Small intestine (tissue), 7 donors: Measurements from ENCODE around the gene EMSY. TPM values are rescaled to one million over a fixed set of nuclear protein-coding genes. Genes with fewer than 3 reads are reported as not detected.

ENCODE experiments used
- DNase-seq, 2 donors: peaks; one replicate each; pipeline versions ENCODE4 v3.0.0 to v3.0.0-alpha.2; 2013
- FAIRE-seq: peaks from 2 replicates; lab custom pipeline; 2012; peaks lifted over from hg19 to GRCh38; lab: Jason Lieb, UNC
- H3K27ac ChIP-seq, 3 donors: one replicate each; pipeline ENCODE4 v1.5.1; 2013; ENCODE audit warnings: low read length in 2 of 3, mild to moderate bottlenecking in 2 of 3, control low read depth in 1 of 3, inconsistent platforms in 1 of 3, low read depth in 1 of 3, moderate library complexity in 1 of 3
- H3K27me3 ChIP-seq, 3 donors: one replicate each; pipeline ENCODE4 v1.6.1; 2013; ENCODE audit warnings: low read length in 3 of 3, inconsistent platforms in 1 of 3; ENCODE audit not compliant: control insufficient read depth in 3 of 3, insufficient read depth in 3 of 3
- H3K36me3 ChIP-seq, 3 donors: one replicate each; pipeline ENCODE4 v1.6.1; 2013; ENCODE audit warnings: low read length in 3 of 3, inconsistent platforms in 1 of 3, low read depth in 1 of 3, mild to moderate bottlenecking in 1 of 3, moderate library complexity in 1 of 3; ENCODE audit not compliant: control insufficient read depth in 3 of 3, insufficient read depth in 2 of 3
- H3K4me1 ChIP-seq, 3 donors: one replicate each; pipeline ENCODE4 v1.6.1; 2013; ENCODE audit warnings: low read length in 2 of 3, inconsistent platforms in 1 of 3, low read depth in 1 of 3, mild to moderate bottlenecking in 1 of 3, moderate library complexity in 1 of 3; ENCODE audit not compliant: control insufficient read depth in 3 of 3, insufficient read depth in 2 of 3
- H3K4me3 ChIP-seq, 3 donors: one replicate each; pipeline ENCODE4 v1.5.1; 2013; ENCODE audit warnings: low read length in 3 of 3, control low read depth in 1 of 3, inconsistent platforms in 1 of 3, low read depth in 1 of 3, mild to moderate bottlenecking in 1 of 3, moderate library complexity in 1 of 3
- H3K9me3 ChIP-seq, 2 donors: one replicate each; pipeline ENCODE4 v1.6.1; 2013; ENCODE audit warnings: low read depth in 1 of 2, low read length in 1 of 2; ENCODE audit not compliant: control insufficient read depth in 2 of 2, insufficient read depth in 1 of 2
- WGBS, 3 donors: extraction: QIAGEN DNeasy Blood & Tissue Kit; methylation state at CpG; one replicate each; pipeline ENCODE4 v1.1.7; 2013; 5-methylcytosine and 5-hydroxymethylcytosine counted together
- polyA plus RNA-seq, 4 donors: library from polyadenylated mRNA; stranded (reverse) in 3 of 4; unstranded in 1 of 4; fragments of 200-250 nt in 3 of 4; fragments of 120-200 nt in 1 of 4; gene quantifications; one replicate each; pipeline versions ENCODE4 v1.2.1 to v1.2.3, GENCODE V29; 2013
- donor health status: healthy with polysubstance abuse.
- donor health status: control.
- donor health status: control.
- donor health status: Bipolar disorder and iron deficiency.
- donor health status: healthy.

The EMSY gene
- polyA plus RNA-seq, 4 donors: 3.8 to 16.4 (median 6.1) TPM

- Histone ChIP-seq H3K36me3 (peaks cover 0 to 1% (median 1%) of the 10 kb centered on the region in 3 donors), H3K4me3 (peak overlapping the region; percentile 83 to 99 (median 87)), H3K9me3 (no peaks in the 10 kb centered on the region), H3K27me3 (no peaks in the 10 kb centered on the region), H3K27ac (peak overlapping the region; percentile 70 to 98 (median 91)), H3K4me1 (peaks cover 2 to 6% (median 5%) of the 10 kb centered on the region in 3 donors)
- peak; percentile 86 to 90 for DNase-seq
- no peak for FAIRE-seq
- WGBS, 3 donors: 0% methylated on average over 51 to 56 of the region's 56 CpGs
Measured at GRCh38 chr11:76445121-76446084, 585 bp downstream of the EMSY start.

- no peak for DNase-seq
- Histone ChIP-seq H3K4me3 (no peak overlapping the region), H3K36me3 (peaks cover 1 to 7% (median 3%) of the 10 kb centered on the region in 3 donors), H3K27ac (no peak overlapping the region), H3K9me3 (no peaks in the 10 kb centered on the region), H3K27me3 (no peaks in the 10 kb centered on the region), H3K4me1 (peaks cover 0 to 2% (median 2%) of the 10 kb centered on the region in 3 donors)
- FAIRE-seq: no peak
- 12 to 44% (median 24%) methylated on average over 2 of the region's 2 CpGs for WGBS, 3 donors
Measured at GRCh38 chr11:76448506-76448905, 3.7 kb downstream of the EMSY start.

GRCh38 chr11:76453248-76453647 lies 8.4 kb downstream of the EMSY start:
- FAIRE-seq: no peak
- WGBS, 3 donors: 70 to 86% (median 83%) methylated on average over 6 of the region's 6 CpGs

GRCh38 chr11:76455331-76455730 lies 10.5 kb downstream of the EMSY start:
- H3K4me1 ChIP-seq: no peaks in the 10 kb centered on the region
- no peak overlapping the region for H3K27ac ChIP-seq
- H3K27me3 ChIP-seq: no peaks in the 10 kb centered on the region
- no peak for FAIRE-seq
- H3K9me3 ChIP-seq: no peaks in the 10 kb centered on the region
- WGBS, 3 donors: 63 to 80% (median 73%) methylated on average over 2 of the region's 2 CpGs
- no peak for DNase-seq
- peaks cover 0 to 9% (median 3%) of the 10 kb centered on the region in 3 donors for H3K36me3 ChIP-seq
- H3K4me3 ChIP-seq: no peak overlapping the region

More at GRCh38 chr11:76453248-76453647, 8.4 kb downstream of the EMSY start:
- H3K36me3 ChIP-seq: peaks cover 1 to 9% (median 3%) of the 10 kb centered on the region in 3 donors
- H3K27ac ChIP-seq: no peak overlapping the region
- H3K4me1 ChIP-seq: no peaks in the 10 kb centered on the region
- H3K4me3 ChIP-seq: no peak overlapping the region
- DNase-seq: peak in 1 of 2 donors; percentile 40
- H3K27me3 ChIP-seq: no peaks in the 10 kb centered on the region
- no peaks in the 10 kb centered on the region for H3K9me3 ChIP-seq

GRCh38 chr11:76455931-76456330 lies 11.1 kb downstream of the EMSY start:
- no peaks in the 10 kb centered on the region for H3K9me3 ChIP-seq
- no peak for FAIRE-seq
- no peak for DNase-seq
- no peaks in the 10 kb centered on the region for H3K4me1 ChIP-seq
- peaks cover 0 to 3% (median 3%) of the 10 kb centered on the region in 3 donors for H3K36me3 ChIP-seq
- H3K27me3 ChIP-seq: no peaks in the 10 kb centered on the region
- no peak overlapping the region for H3K4me3 ChIP-seq
- H3K27ac ChIP-seq: no peak overlapping the region

- no peaks in the 10 kb centered on the region for H3K4me1 ChIP-seq
- no peaks in the 10 kb centered on the region for H3K27me3 ChIP-seq
- H3K27ac ChIP-seq: no peak overlapping the region
- 78 to 95% (median 89%) methylated on average over 2 of the region's 2 CpGs for WGBS, 3 donors
- DNase-seq (no peak), FAIRE-seq (no peak)
- no peak overlapping the region for H3K4me3 ChIP-seq
- H3K9me3 ChIP-seq: no peaks in the 10 kb centered on the region
- H3K36me3 ChIP-seq: peaks cover 0 to 4% (median 0%) of the 10 kb centered on the region in 3 donors
Measured at GRCh38 chr11:76456571-76456970, 11.8 kb downstream of the EMSY start.

- Histone ChIP-seq H3K27me3 (no peaks in the 10 kb centered on the region), H3K27ac (no peak overlapping the region)
- FAIRE-seq: no peak
Measured at GRCh38 chr11:76459299-76459698, 14.5 kb downstream of the EMSY start.

GRCh38 chr11:76459846-76460245 lies 15.0 kb downstream of the EMSY start:
- no peak for DNase-seq
- Histone ChIP-seq H3K4me3 (no peak overlapping the region), H3K36me3 (peaks cover 2 to 5% (median 3%) of the 10 kb centered on the region in 3 donors), H3K9me3 (no peaks in the 10 kb centered on the region), H3K27ac (no peak overlapping the region), H3K27me3 (no peaks in the 10 kb centered on the region), H3K4me1 (no peaks in the 10 kb centered on the region)
- 86 to 95% (median 93%) methylated on average over 3 of the region's 3 CpGs for WGBS, 3 donors
- FAIRE-seq: no peak

More at GRCh38 chr11:76459299-76459698, 14.5 kb downstream of the EMSY start:
- H3K4me3 ChIP-seq: no peak overlapping the region
- peaks cover 0 to 5% (median 3%) of the 10 kb centered on the region in 3 donors for H3K36me3 ChIP-seq
- no peaks in the 10 kb centered on the region for H3K4me1 ChIP-seq
- WGBS, 3 donors: 65 to 82% (median 78%) methylated on average over 4 of the region's 4 CpGs
- no peaks in the 10 kb centered on the region for H3K9me3 ChIP-seq
- peak; percentile 11 to 21 for DNase-seq
